ENCODE measurements around the gene TOX2.

DNA sequence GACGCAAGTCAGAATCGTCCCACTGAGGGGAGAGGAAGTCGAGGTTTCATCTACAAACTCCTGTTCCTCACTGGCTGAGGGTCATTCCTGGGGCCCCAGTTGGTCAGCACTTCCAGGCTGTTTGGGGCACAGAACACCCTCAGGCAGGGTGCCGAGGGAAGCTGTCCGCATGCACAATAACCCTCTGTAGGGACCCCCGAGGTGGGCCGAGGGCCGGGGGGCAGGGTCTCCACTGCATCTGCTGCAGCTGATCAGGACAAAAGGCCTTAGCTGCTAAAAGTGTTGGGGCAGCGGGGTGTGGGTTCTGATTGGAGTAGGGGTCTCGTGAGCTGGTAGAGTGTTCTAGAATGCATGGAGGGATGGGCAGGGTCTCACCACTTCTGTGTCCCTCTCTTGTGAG lies 125.1 kb downstream of the TOX2 start:
- TF ChIP-seq, protein P1, sequence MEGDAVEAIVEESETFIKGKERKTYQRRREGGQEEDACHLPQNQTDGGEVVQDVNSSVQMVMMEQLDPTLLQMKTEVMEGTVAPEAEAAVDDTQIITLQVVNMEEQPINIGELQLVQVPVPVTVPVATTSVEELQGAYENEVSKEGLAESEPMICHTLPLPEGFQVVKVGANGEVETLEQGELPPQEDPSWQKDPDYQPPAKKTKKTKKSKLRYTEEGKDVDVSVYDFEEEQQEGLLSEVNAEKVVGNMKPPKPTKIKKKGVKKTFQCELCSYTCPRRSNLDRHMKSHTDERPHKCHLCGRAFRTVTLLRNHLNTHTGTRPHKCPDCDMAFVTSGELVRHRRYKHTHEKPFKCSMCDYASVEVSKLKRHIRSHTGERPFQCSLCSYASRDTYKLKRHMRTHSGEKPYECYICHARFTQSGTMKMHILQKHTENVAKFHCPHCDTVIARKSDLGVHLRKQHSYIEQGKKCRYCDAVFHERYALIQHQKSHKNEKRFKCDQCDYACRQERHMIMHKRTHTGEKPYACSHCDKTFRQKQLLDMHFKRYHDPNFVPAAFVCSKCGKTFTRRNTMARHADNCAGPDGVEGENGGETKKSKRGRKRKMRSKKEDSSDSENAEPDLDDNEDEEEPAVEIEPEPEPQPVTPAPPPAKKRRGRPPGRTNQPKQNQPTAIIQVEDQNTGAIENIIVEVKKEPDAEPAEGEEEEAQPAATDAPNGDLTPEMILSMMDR (IDR thresholded peaks at IDR 0.05) = no peak
- TF ChIP-seq POLR2A (IDR thresholded peaks at IDR 0.05) = no peak

Data from ovary (tissue), 3 donors.